HFF-Myc (cell line): Measurements from ENCODE around the gene MYCT1.
A peak's percentile ranks its signal among the peaks of the same experiment; 100 is the strongest.

Source experiments
- DNase-seq: peaks from one replicate; pipeline ENCODE4 v3.0.0-alpha.2; 2011; ENCODE audit warnings: low read depth; ENCODE audit errors: extremely low read depth
- H3K4me3 ChIP-seq: replicated peaks from 2 replicates; pipeline ENCODE4 v1.5.1; 2011; ENCODE audit warnings: low read depth, mild to moderate bottlenecking, control low read depth, low read length
- CTCF ChIP-seq: IDR thresholded peaks from 2 replicates; pipeline ENCODE4 v1.5.1; 2012; ENCODE audit warnings: mild to moderate bottlenecking, low read depth, low read length, control low read depth; ENCODE audit errors: missing control alignments

Gene MYCT1

GRCh38 chr6:152697634-152698033, at the start of gene MYCT1:
Gene MYCT1, plus strand, starts transcription at chr6:152697897. Its CDS starts 6 bp downstream, at chr6:152697903.
- H3K4me3 ChIP-seq: no peak within 1 kb of the TSS
- no peak for DNase-seq
- no peak for TF ChIP-seq CTCF

GRCh38 chr6:152648105-152648504, 49.6 kb upstream of the MYCT1 start:
- no peak for TF ChIP-seq CTCF
- no peak overlapping the region for H3K4me3 ChIP-seq
- DNase-seq: no peak

- no peak overlapping the region for H3K4me3 ChIP-seq
- no peak for TF ChIP-seq CTCF
- no peak for DNase-seq
Measured at GRCh38 chr6:152651986-152652385, 45.7 kb upstream of the MYCT1 start.

GRCh38 chr6:152661776-152662175, 35.9 kb upstream of the MYCT1 start:
- H3K4me3 ChIP-seq: no peak overlapping the region
- no peak for TF ChIP-seq CTCF
- DNase-seq: no peak

GRCh38 chr6:152669895-152670294, 27.8 kb upstream of the MYCT1 start:
- no peak for TF ChIP-seq CTCF
- DNase-seq: peak; percentile 2
- no peak overlapping the region for H3K4me3 ChIP-seq

- TF ChIP-seq CTCF: no peak
- H3K4me3 ChIP-seq: no peak overlapping the region
- DNase-seq: no peak
Measured at GRCh38 chr6:152671171-152671570, 26.5 kb upstream of the MYCT1 start.

- no peak for TF ChIP-seq CTCF
- no peak overlapping the region for H3K4me3 ChIP-seq
- no peak for DNase-seq
Measured at GRCh38 chr6:152673236-152673635, 24.5 kb upstream of the MYCT1 start.
